Measurements from ENCODE around the gene RNGTT. TPM values are rescaled to one million over a fixed set of nuclear protein-coding genes. Genes with fewer than 3 reads are reported as not detected.

RNGTT gene
- total RNA-seq, 1 donor from 2014 or later, result 17.4 TPM

DNA sequence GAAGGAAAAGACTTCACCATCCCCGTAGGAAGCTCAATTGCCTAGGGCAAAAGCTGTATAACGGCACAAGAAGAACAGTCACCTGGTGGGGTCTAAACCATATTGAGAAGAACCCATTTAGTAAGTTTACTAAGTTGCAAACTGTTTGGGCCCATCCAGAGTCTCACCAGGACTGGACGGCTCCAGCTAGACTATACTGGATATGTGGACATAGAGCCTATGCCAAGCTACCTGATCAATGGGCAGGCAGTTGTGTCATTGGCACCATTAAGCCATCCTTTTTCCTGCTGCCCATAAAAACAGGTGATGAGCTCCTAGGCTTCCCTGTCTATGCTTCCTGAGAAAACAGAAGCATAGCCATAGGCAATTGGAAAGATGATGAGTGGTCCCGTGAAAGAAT lies 293.9 kb downstream of the RNGTT start:
- DNase-seq (ENCODE audit: low read depth), result no peak

DNA sequence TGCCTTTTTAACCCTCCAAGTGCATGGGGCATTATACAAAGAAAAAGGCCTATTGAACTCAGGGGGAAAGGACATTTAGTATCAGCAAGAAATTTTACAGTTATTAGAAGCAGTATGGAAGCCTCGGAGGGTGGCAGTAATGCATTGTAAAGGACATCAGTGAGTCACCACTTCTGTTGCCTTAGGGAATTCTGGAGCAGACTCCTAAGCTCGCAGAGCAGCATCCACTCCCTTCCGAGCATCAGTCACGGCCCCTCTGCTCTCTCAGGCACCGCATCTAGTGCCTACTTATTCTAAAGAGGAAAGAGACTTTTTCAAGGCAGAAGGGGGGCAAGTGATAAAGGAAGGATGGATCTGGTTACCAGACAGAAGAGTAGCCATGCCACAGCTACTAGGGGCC lies 296.5 kb downstream of the RNGTT start:
- DNase-seq (ENCODE audit: low read depth), result no peak

DNA sequence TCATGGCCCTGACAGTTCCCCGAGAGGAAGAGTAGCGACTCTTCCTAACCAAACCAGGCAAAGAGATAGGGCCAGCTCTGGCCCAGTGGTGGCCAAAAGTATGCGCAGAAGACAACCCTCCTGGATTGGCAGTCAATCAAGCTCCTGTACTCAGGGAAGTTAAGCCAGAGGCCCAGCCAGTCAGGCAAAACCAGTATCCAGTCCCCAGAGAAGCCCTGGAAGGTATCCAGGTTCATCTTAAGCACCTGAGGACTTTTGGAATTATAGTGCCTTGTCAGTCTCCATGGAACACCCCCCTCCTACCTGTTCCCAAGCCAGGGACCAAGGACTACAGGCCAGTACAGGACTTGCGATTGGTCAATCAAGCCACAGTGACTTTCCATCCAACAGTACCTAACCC lies 298.3 kb downstream of the RNGTT start:
- DNase-seq (ENCODE audit: low read depth), result no peak

DNA sequence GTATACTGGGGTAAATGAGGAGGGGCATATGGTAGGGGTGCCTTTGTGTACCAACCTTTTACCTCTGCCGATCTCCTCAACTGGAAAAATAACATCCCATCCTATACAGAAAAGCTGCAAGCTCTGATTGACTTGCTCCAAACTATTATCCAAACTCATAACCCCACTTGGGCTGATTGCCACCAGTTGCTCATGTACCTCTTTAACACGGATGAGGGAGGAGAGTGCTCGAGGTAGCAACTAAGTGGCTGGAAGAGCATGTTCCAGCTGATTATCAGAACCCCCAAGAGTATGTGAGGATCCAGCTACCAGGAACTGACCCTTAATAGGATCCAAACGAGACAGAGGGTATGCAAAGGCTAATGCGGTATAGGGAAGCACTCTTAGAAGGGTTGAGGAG lies 299.6 kb downstream of the RNGTT start:
- no peak for DNase-seq (ENCODE audit: low read depth)

DNA sequence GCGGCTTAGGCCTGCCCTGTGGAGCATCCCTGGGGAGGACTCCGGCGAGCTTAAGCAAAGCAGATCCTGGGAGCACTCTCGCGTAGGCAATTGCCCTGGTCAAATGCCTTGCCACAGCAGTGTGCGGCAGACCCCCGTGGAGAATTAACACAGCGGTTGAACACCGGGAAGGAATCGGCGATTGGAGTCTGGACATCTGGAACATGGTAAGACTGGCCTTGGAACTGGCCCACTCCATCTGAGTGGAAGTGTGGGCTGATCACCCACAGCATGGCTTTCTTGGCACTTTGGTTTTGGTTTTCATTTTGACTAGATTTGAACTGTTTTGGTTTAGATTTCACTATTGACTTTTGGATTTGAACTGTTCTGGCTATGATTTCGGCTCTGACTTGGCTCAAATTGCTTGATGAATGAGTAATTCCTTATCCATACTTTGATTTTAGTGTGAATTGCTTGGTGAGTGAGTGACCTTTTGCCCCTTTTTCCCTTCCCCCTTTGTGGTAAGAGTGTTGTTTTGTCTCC lies 300.7 kb downstream of the RNGTT start:
- DNase-seq (ENCODE audit: low read depth), result no peak

DNA sequence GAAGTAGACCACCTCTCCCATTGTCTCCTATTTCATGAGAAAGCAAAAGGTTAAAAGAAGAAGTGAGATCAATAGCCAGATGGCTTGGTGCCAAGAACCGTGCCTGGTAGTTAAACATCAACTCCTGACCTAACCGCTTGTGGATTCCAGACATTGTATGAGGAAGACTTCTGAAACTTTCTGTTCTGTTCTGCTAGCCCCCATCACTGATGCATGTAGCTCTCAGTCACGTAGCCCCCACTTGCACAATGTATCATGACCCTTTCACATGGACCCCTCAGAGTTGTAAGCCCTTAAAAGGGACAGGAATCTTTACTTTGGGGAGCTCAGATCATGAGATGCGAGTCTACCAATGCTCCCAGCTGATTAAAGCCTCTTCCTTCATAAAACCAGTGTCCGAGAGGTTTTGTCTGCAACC lies 301.2 kb downstream of the RNGTT start:
- no peak for DNase-seq (ENCODE audit: low read depth)

DNA sequence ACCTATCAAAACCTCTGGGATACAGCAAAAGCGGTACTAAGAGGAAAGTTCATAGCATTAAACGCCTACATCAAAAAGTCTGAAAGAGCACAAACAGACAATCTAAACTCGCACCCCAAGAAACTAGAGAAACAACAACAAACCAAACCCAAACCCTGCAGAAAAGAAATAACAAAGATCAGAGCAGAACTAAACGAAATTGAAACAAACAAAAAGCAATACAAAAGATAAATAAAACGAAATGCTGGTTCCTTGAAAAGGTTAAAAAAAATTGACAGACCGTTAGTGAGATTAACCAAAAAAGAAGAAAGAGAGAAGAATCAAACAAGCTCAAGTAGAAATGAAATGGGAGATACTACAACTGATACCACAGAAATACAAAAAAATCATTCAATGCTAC lies 302.3 kb downstream of the RNGTT start:
- DNase-seq (ENCODE audit: low read depth), result no peak

DNA sequence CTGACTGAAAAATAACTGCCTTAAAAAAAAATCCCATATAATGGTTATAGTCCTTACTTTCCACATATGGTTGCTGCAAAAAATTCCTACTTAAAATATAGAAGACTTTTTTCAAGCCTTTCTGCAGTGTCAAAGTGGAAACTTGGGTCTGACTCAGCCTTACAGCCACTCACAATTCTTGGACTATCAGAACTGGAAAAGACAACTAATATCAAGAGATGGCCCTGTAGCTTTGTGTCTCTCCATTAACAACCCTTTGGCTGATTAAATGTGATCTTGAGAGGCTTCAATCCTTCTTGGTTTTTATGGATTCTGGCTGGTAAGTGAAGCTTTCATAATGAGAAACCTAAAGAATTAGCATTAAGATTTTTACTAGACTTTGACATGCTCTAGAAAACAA lies 307.8 kb downstream of the RNGTT start:
- no peak for DNase-seq (ENCODE audit: low read depth)

DNA sequence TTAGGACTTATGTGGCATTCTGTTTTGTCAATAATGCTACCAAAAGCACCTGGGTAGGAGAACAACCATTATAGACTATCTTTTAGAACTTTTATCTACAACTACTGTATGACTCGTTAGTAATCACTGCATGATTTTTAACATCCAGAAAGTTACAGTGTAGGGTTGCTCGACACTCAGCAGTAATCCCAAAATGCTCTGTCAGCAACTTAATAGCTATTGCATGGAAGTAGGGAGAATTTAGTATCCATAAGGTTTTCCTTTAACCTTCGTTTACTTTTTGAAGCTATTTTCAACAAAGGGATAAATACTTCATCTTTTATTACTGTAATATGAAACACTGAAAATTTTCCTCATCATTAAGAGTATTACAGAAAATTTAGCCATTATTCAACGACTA lies 309.5 kb downstream of the RNGTT start:
- DNase-seq (ENCODE audit: low read depth), result no peak

DNA sequence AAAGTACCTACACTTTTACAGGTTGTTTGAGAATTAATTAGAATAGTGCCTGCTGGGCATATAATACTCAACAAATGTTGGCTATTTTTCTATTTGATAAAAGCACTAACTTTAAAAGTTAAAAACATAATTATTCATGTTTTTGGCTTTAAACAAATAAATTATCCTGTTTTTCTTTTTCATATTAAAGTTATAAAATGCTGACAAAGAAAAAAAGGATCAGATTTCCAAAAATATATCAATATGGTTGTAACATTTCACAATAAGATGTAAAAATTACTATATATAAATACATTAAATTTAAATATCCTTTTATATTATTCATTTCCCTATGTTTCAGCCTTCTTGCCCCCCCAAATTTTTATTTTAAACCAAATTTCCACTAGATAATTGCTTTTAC lies 312.0 kb downstream of the RNGTT start:
- no peak for DNase-seq (ENCODE audit: low read depth)

DNA sequence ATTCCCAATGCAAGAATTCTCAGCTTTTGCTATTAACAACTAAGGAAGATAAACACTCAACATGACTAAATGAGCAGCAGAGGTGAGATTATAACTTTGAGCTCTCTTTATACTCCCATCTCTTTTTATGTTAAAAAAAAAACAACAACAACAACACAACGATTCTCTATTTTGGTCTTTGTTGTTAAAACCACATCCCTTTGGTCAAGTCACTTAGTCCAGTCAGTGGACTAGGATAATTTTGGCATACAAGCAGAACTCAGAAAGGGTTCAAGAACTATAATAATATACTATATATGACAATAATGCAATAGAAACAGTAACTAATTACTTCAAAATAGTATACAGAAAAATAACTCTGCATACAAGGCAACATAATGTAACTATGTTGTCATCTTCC lies 312.4 kb downstream of the RNGTT start:
- no peak for DNase-seq (ENCODE audit: low read depth)

DNA sequence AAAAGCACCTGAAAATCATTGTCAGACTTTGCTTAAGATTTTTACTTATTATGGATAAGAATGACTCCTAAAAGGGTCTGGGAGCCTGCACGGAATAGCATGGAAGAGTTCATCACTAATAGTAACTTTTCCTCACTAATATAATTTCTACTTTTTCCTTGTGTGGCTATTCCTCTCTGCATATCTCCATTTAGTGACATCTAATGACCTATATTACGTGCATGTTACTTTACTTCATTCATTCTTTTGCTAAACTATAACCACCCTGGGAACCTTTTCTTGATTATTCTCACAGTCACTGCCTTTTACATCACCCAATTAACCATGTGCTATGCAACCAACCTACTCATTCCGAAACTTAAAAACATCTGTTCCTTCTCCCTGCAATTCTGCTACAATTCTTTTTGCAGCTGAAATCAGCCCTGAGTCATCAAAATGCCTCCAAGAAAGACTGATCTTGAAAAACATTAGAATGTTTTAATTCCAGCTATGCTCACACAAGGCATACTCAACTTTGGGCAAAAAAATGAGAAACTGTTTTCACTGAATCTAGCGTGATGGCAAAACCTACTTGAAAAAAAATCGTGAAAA lies 313.3 kb downstream of the RNGTT start:
- peak; percentile 58 for DNase-seq (ENCODE audit: low read depth)

DNA sequence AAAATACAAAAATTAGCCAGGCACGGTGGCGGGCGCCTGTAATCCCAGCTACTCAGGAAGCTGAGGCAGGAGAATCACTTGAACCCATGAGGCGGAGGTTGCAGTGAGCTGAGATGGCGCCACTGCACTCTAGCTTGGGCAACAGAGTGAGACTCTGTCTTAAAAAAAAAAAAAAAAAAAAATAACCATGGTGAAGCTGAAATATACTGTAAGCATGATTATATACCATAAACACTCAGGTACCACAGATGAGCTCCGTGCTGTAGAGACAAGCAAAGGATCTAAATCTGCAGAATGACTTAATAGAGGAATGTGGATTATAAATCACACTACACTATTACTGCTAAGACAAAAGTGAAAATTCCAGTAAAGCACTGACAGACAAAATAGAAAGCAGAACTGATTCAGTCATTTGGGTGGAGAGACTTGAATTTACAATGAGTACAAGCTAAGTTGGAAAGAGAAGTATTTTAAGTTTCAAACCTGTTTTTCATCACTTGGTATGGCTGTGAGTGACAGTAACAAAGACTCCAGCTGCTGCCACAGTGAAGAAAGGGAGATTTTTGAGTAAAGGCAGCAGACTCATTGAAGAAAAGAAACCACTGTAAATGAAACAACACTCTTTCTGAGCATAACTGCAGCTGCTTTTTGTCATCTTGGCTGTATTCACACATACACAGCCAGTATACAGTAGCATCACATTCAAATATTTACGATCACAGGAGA lies 322.1 kb downstream of the RNGTT start:
- DNase-seq (ENCODE audit: low read depth), result peak; percentile 50

DNA sequence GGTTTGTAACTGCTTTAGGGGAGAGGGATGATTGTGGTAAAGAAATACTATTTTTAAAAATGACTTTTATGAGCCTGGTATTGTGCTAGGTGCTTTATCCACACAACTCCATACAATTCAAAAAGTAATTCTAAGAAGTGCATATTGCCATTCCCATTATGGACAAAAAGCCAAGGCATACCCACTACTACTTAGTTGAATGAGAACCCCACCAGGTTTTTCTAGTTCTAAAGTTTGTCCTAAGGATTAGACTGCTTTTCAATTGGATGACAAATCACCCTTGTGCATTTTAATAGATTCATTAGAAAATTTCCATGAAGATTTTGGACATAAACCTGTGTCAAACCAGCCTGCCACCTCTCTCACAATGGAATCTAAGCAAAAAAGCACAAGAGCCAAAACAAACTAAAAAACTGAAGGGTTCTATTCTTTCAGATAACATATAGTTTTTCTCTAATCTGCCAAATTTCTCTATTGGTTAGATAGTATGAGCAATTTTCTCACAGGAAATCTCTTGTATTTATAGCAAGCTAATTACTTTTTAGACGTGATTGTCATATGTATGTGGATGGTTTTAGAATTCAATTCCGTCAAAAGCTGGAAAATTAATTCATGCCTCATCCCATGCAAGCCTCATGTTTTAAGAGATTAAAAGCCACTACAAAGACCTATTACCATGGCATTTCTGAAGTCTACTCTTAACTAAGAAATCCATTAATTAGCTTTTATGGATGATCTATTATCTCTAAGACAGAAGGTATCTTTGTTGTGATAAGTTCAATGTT lies 325.5 kb downstream of the RNGTT start:
- DNase-seq (ENCODE audit: low read depth), result no peak

DNA sequence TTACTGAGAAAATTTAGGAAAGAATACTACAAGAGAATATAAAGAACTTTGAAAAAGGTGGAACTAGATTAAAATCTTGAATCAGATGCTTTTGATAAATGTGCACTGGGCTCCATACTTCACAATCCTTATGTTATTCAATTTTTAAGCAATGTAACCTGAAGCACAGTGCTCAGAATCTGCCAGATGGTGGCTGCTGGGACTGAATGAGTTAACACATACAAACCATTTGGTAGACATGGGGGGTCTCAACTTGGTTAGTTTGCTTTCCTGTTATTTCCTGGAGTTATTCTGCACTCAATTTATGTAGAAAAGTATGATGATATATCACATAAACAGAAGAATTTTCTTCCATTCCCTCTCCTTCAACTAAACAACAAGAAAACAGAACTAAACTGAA lies 326.5 kb downstream of the RNGTT start:
- no peak for DNase-seq (ENCODE audit: low read depth)

DNA sequence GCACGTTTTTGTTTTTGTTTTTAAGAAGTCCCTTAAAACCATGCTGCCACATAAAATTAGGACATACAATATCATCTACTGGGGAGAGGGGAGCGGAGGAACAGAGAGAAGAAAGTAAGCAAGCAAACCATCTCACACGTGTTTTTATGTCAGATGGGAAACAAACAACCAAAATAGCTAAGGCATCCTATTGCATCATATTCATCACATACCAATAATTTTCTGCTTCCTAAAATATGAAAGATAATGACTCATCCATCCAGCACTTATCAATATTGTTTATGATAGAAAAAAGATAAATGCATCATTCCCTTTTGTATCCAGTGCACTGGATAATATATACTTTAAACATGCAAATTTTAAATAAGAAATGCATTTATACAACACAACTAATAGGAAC lies 329.6 kb downstream of the RNGTT start:
- DNase-seq (ENCODE audit: low read depth), result no peak

DNA sequence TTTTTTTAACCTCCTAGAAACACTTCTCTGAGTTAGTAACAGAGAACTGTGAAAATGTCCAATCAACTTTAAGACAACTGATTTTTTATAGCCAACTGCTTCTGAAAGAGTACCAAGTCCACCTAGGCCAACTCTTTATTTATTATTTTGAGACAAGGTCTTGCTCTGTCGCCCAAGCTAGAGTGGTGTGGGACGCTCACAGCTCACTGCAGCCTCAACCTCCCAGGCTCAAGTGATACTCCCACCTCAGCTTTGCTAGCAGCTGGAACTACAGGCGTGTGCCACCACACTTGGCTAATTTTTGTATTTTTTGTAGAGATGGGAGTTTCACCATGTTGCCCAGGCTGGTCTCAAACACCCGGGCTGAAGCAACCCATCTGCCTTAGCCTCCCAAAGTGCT lies 331.6 kb downstream of the RNGTT start:
- DNase-seq (ENCODE audit: low read depth), result no peak

DNA sequence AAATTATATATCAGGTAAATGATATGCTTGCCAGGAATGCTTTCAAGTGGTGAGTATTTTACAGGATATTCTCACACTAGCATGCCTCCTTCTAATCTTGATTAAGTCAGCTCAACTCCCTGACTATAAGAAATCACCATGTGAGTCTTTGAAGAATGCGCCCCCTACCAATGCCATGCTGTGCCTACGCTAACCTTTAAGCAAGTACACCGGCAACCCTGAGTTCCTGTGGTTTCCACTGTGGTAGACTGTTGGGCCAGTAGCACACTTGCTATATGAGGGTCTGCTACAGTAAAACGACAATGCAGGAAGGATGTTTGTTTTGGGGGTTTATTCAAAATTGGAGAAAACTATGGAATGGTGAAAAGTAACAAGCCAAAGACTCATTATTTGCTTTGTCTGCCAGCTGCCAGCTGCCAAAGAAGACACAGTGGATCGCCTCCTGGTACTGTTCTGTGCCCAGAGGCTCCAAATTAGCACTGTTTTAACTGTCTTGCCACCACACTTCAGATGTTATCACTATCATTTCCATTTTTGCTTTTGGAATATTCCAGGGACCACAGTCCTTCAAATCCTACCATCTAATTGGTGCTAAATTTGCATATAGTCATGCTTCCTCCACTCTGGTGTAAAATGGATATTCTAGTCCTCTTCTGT lies 333.5 kb downstream of the RNGTT start:
- DNase-seq (ENCODE audit: low read depth), result peak; percentile 18

DNA sequence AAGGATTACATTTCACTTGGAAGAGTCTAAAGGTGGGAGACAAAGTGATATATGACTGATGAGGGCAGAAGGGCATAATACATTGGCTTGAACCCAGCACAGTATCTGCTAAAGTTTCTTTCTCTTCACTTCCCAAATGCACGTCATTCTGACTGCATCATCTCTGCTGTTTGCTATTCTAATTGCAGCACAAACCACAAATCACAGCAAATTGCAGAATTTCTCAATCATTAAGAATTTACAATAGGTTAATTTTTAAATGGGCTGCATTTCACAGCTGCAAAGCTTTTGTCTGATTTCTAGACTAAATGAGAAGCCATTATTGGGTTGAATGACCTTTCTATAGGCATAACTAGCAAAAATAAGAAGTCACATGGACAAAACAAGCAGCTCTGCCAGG lies 337.0 kb downstream of the RNGTT start:
- DNase-seq (ENCODE audit: low read depth), result no peak

DNA sequence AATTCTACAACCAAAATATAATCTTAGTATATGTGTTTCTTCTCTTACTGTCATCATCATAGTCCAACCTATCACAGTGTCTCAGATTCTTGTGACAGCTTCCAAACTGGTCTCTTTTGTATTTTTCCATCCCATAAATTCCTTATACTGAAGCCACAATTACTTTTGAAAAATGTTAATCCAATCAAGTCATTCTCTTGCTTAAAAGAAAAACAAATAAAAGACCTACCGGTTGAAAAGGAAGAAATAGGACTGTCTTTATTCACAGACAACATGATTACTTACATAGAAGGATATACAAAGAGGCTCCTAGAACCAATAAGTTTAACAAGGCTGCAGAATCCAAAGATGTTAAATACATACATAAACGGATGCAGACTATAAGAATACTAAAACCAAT lies 339.9 kb downstream of the RNGTT start:
- no peak for DNase-seq (ENCODE audit: low read depth)

DNA sequence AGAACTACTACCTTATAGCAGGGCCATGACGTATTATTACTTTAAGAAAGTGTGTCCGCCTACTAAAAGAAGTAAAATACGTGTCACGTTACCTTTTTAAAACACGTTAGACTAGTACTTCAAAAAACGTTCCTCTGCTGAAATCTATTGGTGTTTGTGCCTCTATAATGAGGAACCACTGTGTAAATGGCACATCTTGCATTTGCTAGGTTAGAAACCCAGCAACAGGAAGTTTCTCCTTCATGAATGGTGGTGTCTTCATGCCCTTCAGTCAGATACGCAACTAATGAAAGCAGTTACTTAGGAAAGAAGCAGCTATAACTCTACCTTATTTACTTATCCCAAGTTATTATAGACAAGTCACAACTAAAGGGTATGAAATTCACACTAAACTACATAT lies 343.5 kb downstream of the RNGTT start:
- DNase-seq (ENCODE audit: low read depth), result no peak

DNA sequence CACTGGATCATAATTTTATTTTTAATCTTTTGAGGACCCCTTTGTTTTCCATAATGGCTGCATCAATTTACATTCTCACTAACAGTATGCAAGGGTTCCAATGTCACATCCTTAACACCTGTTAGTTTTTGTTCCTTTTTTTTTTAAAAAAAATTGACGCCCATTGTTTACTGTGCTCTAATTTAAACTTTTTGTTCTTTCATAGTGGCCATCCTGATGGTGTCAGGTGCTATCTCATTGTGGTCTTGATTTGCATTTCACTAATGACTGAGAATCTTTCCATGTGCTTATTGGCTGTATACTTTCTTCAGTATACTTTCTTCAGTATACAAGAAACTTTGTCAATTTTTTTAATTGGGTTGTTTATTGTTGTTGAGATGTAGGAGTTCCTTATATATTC lies 347.0 kb downstream of the RNGTT start:
- DNase-seq (ENCODE audit: low read depth), result no peak

Data from myocyte (in vitro differentiated cells).